HG03280 (cell line): ENCODE data around the gene UQCC3.
"Not testable (repeated sequence)": the region's sequence is repeated elsewhere in the genome, so short reads cannot be mapped to it uniquely, and the experiment has no call there.

Source experiments
- ATAC-seq: cut with Tn5 transposase; IDR thresholded peaks from one replicate; pipeline ENCODE4 v1.9.1; 2021; ENCODE audit warnings: mild to moderate bottlenecking, moderate library complexity; ENCODE audit not compliant: unreplicated experiment

UQCC3 gene, protein sequence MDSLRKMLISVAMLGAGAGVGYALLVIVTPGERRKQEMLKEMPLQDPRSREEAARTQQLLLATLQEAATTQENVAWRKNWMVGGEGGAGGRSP

DNA sequence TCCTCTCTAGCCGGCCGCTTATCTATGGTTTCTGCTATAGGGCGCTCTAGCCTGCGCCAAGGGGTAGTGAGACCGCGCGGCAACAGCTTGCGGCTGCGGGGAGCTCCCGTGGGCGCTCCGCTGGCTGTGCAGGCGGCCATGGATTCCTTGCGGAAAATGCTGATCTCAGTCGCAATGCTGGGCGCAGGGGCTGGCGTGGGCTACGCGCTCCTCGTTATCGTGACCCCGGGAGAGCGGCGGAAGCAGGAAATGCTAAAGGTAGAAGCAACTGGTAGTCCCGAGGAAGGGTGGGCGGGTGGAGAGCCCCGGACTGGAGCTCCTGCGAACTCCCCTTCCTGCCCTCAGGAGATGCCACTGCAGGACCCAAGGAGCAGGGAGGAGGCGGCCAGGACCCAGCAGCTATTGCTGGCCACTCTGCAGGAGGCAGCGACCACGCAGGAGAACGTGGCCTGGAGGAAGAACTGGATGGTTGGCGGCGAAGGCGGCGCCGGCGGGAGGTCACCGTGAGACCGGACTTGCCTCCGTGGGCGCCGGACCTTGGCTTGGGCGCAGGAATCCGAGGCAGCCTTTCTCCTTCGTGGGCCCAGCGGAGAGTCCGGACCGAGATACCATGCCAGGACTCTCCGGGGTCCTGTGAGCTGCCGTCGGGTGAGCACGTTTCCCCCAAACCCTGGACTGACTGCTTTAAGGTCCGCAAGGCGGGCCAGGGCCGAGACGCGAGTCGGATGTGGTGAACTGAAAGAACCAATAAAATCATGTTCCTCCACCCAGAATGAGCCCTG is at the start of gene UQCC3, which contains the start of gene LBHD1:
Gene UQCC3, plus strand, starts transcription at position 66 of the 782 bp plus-strand sequence. Its CDS starts 73 bp downstream, at position 139.
Gene LBHD1, minus strand, starts transcription at position 660 of the 782 bp plus-strand sequence. CDS start 2,236 bp downstream, outside the sequence.
- ATAC-seq = peak; percentile 52

DNA sequence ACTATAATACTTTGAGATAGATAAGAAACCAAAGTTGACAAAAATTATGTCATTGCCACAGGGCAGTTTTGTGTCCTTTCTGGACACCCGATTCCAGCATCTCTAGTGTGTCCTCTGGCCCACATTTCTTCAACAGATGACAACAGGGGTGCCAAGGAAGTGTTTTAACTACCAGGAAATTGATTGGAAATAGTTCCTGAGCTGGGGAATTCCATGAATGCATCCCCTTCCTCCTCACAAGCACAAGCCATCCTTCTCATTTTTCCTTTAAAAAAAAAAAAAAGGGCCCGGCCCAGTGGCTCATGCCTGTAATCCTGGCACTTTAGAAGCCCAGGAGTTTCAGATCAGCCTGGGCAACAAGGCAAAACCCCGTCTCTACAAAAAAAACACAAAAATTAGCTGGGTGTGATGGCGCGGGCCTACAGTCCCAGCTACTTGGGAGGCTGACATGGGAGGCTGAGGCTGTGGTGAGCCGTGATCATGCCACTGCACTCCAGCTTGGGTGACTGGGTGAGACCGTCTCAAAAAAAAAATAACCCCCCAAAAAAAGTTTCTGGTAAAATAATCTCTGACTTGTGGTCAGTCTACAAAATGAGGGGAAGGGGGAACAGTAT is 48.9 kb upstream of the UQCC3 start:
- no peak for ATAC-seq

DNA sequence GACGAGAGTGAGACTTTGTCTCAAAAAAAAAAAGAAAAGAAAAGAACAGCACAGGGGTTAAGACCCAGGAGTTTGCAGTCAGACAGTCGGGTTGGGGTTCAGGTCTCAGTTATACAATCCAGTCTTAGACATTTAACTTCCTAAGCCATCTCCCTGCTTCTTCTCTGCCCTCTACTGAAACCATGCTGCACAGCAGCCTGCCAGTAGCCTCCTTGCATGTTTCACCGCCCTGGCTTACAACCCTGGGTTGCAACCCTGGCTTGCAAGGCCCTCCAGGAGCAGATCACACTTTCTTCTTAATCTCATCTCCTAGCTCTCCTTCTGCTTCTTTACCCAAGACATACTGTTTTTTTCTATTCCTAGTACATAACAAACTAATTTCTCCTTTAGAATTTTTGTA is 43.8 kb upstream of the UQCC3 start:
- ATAC-seq = no peak

DNA sequence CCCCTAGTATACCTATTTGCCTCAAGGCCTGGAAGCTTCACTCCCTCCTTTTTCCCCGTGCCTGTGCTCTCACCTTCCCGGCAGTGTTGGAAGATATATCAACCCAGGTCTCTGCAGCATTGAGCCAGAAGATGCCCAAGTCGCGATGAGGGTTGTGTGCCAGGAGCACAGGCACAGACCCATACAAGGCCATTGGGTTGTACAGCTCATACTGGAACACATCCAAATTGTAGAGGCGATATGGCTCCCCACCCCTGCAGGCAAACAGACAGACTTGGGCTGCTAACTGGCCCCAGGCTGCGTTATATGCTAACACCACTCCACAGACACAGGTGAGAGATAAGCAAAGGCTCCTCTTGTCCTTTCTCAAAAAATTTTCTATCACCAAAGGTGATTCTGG is 39.0 kb upstream of the UQCC3 start:
- ATAC-seq = no peak

DNA sequence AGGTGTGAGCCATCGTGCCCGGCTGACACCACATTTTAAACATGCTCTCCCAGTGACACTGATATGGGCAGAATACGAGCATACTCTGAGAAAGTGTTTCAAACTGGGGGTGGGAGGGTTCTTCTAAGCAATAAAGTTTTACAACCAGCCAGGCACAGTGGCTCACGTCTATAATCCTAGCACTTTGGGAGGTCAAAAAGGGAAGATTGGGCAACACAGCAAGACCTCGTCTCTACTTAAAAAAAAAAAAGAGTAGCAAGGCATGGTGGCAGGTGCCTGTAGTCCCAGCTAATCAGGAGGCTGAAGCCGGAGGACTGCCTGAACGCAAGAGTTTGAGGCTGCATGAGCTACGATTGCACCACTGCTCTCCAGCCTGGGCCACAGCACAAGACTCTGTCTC is 27.3 kb upstream of the UQCC3 start:
- ATAC-seq = no peak

DNA sequence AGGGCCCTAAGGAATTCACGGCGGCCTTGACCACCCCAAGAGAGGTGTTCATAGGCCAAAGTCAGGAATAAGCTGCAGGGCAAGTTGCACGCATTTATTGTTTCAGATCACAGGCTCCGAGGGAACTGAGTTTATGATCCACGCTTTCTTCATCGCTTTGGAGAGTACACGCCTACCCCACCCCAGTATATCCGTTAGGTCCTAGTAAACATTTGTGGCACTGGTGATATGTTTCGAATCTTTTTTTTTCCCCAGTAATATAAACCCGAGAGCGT is 25.9 kb upstream of the UQCC3 start:
- no peak for ATAC-seq

DNA sequence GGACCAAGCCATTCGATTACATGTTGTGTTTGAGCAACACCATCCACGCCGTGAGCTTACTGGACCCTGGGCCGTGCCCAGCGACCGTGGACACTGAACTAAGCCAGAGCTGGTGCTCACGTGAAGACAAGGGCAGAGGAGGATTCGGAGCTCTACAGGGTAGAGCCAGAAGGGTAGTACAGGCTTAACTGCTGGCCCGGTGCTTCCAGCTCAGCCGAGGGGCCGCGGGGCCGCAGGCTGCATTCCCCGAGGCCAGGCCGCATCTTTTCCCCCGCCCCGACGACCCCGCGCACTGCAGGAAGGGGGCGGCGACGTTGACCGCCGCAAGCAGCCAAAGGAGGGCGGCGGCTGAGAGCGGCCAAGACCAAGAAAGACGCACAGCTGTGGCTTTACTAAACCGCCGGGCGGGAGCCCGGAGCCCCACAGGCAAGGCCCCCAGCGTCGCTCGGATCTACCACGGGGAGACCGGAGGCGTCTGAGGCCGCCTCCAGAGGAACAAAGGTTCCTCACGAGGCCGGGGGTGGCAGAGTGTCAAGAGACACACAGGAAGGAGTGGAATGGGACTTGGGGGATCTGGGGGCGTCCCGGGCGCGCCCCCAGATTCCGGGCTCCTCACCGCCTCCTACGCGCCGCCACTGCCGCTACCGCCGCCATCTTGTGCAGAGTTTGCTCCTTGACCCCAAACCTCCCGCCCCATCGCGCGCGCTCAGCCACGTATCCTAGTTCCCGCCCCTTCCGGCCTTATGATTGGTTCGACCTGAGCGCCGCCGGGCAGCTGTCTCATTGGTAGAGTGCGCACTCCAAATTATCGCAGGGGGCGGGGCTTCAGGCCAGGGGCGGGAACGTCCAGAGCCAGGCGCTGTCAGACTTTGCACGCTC is 25.3 kb upstream of the UQCC3 start, which contains the start of gene GANAB:
Gene GANAB, minus strand, starts transcription at position 668 of the 879 bp plus-strand sequence. Its CDS starts 14 bp downstream, at position 654.
- peak; percentile 95 for ATAC-seq

DNA sequence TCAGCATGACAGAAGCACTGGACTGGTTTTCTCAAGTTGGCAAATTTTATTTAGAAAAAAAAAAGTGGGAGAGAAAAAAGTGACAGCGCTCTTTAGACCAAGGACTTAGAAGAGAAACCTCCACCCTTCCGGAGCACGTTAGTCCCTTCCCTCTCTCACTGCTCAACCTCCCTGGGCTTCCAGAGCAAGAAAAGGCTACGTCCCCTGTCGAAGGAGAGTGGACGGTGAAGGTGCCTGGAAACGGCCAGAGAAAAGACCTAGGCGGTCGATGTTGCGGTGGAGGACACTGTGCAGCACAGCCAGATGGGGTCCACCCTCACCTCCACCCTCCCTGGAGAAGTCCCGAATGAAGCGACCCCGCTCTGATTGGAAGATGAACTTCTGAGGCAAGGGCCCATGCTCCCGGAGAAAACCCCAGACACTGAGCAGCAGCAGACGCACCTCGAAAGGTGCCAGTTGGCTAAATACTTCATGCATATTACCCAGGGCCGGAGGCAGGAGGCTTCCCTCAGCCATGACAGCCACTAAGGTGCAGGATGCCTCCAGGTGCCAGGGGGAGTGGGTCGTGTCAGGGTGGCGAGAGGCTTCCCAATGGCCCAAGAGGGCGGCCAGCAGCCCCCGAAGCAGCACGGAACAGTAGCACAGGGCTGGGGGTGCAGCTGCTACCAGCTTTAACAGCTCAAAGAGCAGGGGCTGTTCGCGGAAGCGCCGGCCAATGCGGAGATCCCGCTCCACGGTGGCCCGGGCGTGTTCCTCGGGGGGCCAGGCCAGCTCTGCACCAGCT is 24.5 kb upstream of the UQCC3 start:
- ATAC-seq = no peak

DNA sequence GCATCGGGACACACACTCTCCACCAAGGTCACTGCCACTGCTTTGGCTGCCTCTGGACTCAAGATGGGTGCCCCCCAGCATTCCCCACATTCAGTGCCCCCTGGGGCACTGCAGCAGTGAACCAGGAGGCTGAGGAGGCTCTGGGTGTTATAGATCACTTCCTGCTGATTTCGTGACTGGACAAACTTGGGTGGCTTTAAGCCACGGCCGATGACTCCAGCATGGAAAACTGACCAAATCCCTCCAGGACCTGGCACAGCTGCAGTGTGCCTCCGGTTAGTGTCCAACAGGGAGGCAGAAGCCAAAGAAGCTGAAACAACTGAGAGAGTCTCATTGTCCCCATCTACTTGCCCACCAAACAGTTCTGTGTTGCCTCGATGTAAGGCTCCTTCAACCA is 23.9 kb upstream of the UQCC3 start:
- ATAC-seq = no peak

DNA sequence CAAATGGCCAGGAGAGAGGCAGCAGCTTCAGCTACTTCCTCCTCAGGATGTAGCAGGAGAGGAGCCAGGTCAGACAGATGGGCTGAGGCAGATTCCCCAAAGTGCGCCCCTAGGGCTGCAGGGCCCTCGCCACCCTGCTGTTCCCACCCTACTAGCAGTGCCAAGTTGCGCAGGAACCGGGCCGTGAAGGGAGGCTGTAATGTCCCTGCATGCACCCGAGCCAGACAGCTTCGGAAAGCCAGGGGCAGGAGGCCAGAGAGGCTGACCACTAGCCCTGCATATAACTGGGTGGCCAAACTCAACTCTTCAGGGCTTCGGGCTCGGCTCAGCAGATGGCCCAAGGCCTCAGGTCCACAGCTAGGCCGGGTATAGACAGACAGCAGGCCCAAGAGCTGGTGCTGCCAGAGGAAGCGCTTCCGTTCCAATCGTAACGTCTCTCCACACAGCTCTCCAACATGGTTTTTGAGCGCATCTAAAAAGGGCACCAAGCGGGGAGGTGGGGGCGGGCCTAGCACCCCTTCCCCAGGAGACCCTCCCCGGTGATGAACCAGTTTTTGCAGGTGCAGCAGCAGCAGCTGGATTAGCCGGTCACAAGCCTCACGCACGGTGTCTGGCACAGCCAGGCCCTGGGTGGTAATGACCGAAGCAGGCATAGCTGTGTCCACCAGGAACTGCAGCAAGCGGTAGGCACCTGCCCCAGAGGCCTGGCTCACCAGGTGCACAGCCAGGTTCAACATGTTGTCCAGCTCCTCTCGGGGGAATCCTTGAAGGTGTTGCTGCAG is 23.1 kb upstream of the UQCC3 start:
- ATAC-seq = no peak

DNA sequence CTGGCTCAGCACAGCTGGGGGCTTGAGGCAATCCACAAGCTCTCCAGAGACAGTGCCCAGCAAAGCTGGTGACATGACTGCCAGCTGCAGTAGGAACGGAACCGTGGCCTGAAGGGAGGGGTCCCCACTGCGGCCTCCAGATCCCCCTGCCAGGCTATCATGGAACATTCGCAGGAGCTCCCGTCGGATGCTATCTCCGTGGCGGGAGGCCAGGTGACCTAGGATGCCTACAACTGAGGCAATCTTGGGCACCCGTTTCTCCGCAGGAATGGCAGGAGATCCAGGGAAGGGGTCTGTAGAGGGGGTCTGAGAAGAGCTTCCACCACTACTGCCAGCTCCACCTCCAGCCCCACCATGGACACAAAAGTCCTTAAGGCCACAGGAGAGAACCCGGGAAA is 22.5 kb upstream of the UQCC3 start:
- ATAC-seq = no peak

DNA sequence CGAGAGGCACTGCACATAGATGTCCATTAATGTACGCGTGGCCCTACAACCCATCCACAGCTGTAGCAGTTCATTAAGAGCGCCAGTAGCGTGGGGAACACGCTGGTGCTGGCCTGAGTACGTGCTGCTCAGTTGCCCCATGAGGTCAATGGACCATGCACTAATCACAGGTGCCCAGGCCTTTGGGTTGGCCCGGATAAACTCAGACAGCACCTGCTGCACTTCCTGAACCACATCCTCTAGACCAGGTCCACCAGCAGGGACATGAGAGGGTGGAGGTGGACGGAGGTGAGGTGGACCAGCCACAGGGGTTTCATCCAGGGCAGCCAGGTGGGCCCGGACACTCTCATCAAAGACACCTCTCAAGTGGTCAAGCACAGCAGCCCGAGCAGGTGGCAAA is 22.0 kb upstream of the UQCC3 start:
- ATAC-seq = no peak

DNA sequence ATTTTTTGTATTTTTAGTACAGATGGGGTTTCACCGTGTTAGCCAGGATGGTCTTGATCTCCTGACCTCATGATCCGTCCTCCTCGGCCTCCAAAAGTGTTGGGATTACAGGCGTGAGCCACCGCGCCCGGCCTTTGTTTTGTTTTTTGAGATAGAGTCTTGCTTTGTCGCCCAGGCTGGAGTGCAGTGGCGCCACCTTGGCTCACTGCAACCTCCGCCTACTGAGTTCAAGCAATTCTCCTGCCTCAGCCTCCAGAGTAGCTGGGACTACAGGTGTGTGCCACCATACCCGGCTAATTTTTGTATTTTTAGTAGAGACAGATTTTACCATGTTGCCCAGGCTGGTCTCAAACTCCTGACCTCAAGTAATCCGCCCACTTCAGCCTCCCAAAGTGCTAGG is 21.2 kb upstream of the UQCC3 start:
- ATAC-seq = not testable (repeated sequence)

DNA sequence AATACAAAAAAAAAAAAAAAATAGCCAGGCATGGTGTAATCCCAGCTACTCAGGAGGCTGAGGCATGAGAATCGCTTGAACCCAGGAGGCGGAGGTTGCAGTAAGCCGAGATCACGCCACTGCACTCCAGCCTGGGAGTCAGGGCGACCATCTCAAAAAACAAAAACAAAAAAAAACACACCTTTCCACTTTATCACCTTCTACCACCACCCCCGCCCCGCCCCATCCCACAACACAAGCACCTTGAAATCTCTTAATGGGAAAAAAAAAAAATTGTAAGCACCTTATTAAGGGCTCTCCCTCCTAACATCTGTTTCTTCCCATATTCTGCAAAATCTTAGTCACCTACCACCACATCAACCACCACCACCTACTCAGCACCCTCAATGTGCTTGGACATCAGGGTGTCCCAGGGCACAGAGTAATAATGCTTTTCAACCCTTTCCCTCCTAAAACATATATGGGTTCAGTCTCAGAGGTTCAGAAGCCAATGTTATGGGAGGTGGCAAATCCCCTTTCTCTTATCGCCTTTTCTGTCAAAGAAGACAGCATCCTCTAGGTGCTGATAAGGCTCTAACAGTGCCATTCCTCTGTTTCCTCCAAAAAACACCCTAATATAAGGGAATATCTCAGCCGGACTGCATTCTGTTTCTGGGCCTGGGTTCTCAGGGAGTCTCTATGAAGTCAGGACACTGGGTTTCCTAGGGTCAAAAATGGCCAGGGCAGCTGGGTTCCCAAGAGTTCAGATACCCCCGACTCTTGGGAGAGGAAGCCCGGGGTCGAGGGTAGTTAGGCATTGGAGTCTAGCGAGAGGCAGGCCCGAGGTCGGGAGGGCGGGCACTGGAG is 19.1 kb upstream of the UQCC3 start:
- no peak for ATAC-seq

DNA sequence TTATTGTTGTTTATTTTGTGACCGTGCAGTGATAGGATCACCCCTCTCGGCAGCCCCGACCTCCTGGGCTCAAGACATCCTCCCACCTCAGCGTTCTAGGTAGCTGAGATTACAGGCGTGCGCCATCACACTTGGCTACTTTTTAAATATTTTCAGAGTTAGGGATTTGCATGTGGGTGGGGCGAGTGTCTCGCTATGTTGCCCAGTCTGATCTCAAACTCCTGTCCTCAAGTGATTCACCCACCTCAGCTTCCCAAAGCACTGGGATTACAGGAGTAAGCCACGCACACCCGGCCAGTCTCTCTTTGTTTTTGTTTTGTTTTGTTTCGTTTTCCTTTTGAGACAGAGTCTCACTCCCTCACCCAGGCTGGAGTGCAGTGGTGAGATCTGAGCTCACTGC is 17.2 kb upstream of the UQCC3 start:
- no peak for ATAC-seq

DNA sequence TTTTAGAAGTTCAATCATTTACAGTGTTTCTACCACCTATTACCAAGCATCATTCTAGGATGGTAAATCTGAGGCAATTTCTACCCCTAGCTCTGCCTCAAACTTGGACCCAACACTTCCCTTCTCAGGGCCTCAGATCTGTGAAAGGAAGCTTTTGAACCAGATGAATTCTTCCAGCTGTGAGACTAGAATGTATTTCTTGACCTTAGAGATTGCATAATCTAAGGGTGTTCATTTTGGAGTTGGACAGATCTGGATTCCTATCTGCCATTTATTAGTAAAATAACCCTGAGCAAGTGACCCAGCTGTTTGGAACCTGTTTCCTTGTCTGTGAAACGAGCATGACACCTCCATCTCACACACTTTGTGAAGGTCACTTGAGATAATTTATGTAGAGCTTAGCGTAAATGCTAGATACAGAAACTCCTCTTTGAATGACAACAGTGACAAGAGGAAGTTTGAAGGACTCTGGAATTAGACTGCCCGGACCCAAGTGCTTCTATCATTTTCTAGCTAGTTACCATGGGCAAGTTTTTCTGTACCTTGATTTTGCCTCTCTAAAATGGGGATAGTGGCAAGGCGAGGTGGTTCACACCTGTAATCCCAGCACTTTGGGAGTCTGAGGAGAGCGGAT is 14.6 kb upstream of the UQCC3 start:
- no peak for ATAC-seq

DNA sequence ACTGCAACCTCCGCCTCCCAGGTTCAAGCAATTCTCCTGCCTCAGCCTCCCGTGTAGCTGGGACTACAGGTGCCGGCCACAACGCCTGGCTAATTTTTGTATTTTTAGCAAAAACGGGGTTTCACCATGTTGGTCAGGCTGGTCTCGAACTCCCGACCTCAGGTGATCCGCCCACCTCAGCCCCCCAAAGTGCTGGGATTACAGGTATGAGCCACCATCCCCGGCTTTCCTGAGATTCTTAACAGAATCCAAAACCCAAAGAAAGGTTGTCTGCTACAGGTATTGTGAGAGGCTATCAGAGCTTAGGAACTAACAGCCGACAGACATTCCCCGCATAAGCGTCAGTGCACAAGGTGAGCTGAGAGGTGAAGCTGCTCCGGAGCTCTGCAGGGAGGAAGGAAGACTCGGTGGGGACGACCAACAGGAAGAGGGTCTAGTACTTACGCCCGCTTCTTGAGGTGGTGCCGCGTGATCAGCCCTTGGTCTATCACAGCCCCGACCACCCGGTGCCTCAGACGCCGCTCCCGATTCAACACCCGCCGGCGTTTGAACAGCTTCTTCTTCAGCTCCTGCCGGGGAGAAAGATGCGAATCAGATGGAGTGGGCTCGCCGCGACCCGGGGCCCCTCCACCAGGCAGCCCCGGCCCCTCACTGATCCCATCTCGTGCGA is 6.9 kb upstream of the UQCC3 start:
- ATAC-seq = peak; percentile 31

DNA sequence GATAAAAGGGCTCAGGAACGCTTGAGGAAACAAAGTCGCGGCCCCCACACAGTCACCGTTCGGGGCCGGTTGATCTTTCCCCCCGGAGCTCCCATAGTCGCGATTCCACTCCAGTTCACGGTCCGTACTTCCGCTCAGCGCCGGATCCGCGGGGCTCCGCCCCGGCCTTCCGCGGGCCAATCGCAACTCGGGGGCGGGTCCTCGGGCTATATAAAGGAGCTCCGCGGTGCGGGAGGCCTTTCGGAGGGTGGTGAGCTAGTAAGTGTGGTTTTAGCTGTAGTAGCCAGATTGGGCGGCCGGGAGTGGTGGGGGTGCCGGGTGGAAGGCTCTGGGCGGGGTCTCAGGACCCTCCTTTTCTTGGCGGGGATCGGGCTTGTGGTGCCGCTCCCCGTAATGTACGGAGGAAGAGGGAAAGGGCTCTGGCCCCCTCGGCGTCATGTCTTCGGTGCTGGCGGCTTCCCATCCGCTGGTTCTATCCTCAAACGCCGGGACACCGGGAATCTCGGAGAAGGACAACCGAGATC is 6.3 kb upstream of the UQCC3 start, which contains the start of the genes C11orf98 and CSKMT:
Gene C11orf98, minus strand, starts transcription at position 136 of the 524 bp plus-strand sequence. Its CDS starts 41 bp downstream, at position 95.
Gene CSKMT, plus strand, starts transcription at position 238 of the 524 bp plus-strand sequence. CDS start 568 bp downstream, outside the sequence.
- peak; percentile 90 for ATAC-seq
